A549 treated with AZD2906 at 1 μM for 4 hours (cell line): ENCODE measurements around the gene SDS. TPM values are rescaled to one million over a fixed set of nuclear protein-coding genes. Genes with fewer than 3 reads are reported as not detected.

ENCODE experiments used
- total RNA-seq: library from RNA; stranded (reverse); fragments of 200-300 nt; extraction: Qiagen RNA extraction; gene quantifications from 5 replicates; pipeline ENCODE4 v1.2.3, GENCODE V29; 2022

Gene SDS, protein sequence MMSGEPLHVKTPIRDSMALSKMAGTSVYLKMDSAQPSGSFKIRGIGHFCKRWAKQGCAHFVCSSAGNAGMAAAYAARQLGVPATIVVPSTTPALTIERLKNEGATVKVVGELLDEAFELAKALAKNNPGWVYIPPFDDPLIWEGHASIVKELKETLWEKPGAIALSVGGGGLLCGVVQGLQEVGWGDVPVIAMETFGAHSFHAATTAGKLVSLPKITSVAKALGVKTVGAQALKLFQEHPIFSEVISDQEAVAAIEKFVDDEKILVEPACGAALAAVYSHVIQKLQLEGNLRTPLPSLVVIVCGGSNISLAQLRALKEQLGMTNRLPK
- total RNA-seq = 0.49 to 1.8 TPM (median 1.6 TPM) in 5 replicates

DNA sequence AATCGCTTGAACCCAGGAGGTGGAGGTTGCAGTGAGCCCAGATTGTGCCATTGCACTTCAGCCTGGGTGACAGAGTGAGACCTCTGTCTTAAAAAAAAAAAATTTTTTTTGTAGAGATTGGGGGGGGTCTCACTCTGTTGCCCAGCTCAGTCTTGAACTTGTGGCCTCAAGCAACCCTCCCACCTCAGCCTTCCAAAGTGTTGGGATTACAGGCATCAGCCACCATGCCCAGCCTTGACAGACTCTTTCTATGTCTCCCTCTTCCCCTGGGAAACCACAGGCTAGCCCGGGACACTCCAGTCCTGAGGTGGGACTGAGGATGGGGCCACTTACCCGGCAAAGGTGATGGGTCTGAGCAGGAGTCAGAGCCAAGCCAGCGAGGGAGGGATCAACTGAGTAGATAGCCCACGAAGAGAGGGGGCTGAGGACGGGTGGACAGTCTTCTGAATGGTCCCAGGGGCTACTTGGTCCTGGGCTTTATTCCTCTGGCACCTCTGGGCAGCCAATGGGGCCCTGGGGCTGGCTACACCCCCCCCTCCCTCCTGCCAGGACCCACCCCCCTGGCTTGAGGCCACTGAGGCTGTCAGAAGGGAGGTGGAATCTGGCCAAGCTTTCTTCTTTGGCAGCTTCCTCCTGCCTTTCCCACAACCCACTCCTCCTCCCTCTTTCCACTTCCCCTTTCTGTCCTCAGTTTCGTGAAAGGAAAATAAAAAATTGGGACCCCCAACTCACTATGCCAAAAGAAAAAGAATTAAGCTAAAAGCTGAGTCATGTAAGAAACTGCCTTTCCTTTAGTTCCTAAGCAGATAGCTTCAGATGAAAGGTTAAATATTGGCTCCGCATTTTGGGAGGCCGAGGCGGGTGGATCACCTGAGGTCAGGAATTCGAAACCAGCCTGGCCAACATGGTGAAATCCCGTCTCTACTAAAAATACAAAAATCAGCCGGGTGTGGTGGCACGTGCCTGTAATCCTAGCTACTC lies at the start of gene SDS:
Gene SDS, minus strand, starts transcription at position 453 of the 981 bp plus-strand sequence. CDS start 4,179 bp downstream, outside the sequence.

DNA sequence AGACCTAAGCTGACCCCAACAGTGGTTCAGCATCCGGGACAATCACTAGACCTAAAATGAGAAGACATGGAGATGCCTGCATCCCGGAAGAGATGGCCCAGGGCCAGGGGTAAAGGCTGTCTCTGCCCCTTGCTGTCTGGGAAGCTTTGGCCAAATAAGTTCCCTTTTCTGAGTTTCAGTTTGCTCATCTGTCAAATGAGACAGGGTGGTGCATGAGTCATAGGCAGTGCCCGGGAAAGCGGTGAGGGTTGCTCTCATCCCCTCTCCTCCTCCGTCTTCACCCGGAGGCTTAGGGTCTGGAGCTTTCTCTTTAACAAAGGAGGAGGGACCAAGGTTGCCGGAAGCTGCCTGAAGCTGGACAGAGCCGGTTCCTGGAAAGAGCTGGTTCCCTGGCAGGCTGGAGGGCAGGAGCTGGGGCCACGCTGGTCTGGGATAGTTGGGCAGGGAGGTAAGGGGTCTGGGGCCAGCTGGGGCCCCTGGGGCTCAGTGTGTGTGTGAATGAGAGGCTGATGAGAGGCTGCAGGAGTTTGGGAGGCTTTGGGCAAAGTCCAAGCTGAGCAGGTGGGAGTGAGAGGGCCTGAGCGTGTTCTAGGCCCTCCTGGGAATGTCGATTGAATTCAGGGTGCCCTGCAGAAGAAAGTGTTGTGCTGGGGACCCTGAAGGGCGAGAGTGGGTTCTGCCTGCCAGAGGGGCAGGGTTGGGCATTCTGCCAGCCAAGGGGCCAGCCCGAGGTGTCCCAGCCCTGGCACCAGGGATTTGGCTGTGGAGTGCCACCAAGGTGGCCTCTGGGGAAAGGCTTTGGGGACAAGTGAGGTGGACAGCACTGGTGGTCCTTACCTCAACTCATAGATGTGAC lies 18.6 kb upstream of the SDS start, which contains the start of gene SDSL:
Gene SDSL, plus strand, starts transcription at position 351 of the 856 bp plus-strand sequence. CDS start 5,603 bp downstream, outside the sequence.

DNA sequence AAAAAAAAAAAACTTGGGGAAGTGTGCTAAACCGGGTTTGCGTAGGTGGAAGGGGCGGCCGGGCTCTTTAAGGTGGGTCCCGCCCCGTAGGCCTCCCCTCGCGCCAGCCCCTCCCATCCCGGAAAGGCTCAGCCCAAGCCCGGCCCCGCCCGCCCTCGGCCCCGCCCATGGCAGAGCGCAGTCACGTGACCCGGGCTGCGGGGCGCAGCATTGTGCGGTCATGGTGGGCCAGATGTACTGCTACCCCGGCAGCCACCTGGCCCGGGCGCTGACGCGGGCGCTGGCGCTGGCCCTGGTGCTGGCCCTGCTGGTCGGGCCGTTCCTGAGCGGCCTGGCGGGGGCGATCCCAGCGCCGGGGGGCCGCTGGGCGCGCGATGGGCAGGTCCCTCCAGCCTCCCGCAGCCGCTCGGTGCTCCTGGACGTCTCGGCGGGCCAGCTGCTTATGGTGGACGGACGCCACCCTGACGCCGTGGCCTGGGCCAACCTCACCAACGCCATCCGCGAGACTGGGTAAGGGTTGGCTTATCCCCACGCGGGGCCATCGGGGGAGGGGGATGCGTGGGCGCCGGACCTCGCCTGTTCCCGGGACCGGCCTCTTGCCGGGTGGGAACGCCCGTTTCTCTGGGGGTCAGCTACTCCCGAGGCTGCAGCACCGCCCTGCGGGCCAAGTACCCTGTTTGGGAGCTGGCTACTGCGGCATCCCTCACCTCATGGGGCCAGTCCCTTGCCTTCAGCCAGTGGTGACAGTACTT lies 45.1 kb downstream of the SDS start, which contains the start of gene PLBD2:
Gene PLBD2, plus strand, starts transcription at position 207 of the 752 bp plus-strand sequence. Its CDS starts 14 bp downstream, at position 221.

Other genes with a start within 250 kb of the SDS start
- 45.3 to 80.4 TPM (median 72.1 TPM) in 5 replicates for gene DDX54, start 218.4 kb downstream of the SDS start, total RNA-seq
- 23.1 to 32.2 TPM (median 31.5 TPM) in 5 replicates for gene RITA1, start 218.2 kb downstream of the SDS start, total RNA-seq
- gene TPCN1, start 182.4 kb downstream of the SDS start, total RNA-seq = 15.3 to 17.7 TPM (median 16.2 TPM) in 5 replicates
- 6.9 to 10.6 TPM (median 8.6 TPM) in 5 replicates for gene SLC8B1, start 68.8 kb downstream of the SDS start, total RNA-seq
- gene PLBD2, start 45.3 kb downstream of the SDS start, total RNA-seq = 28.4 to 34.5 TPM (median 32.2 TPM) in 5 replicates
- gene SDSL, start 18.5 kb upstream of the SDS start, total RNA-seq = 24.5 to 31.5 TPM (median 27.4 TPM) in 5 replicates
- 0.02 to 0.07 TPM (median 0.05 TPM) in 4 of 5 replicates, not detected in the other for gene LHX5, start 68.0 kb upstream of the SDS start, total RNA-seq